ENCODE measurements around the gene CYP2J2.

DNA sequence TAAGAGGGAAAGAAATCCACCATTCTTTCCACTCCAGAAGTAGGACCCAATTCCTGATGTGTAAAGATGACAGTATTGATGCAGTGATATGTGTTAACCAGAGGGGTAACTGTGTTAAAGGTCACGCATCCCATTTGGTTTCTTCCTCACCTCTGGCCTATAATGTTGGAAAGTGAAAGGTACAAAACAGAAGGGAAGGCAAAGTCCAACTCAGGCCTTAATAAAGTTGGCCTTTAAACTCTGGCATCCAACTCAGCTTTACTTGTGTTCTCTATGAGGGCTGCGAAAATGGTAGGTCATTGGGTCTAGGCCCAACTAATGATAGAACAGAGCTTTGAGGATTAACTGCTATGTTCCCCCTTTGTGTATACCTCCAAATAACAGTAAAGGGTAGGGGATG lies 17.9 kb downstream of the CYP2J2 start:
- TF ChIP-seq, protein P1, sequence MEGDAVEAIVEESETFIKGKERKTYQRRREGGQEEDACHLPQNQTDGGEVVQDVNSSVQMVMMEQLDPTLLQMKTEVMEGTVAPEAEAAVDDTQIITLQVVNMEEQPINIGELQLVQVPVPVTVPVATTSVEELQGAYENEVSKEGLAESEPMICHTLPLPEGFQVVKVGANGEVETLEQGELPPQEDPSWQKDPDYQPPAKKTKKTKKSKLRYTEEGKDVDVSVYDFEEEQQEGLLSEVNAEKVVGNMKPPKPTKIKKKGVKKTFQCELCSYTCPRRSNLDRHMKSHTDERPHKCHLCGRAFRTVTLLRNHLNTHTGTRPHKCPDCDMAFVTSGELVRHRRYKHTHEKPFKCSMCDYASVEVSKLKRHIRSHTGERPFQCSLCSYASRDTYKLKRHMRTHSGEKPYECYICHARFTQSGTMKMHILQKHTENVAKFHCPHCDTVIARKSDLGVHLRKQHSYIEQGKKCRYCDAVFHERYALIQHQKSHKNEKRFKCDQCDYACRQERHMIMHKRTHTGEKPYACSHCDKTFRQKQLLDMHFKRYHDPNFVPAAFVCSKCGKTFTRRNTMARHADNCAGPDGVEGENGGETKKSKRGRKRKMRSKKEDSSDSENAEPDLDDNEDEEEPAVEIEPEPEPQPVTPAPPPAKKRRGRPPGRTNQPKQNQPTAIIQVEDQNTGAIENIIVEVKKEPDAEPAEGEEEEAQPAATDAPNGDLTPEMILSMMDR (IDR thresholded peaks at IDR 0.05; ENCODE audit: low read length): no peak
- no peak for TF ChIP-seq EZH2 (IDR thresholded peaks at IDR 0.05; ENCODE audit: borderline replicate concordance, low read length)

All from OCI-LY1 (cell line).